ENCODE data around the gene ITGA4. TPM values are rescaled to one million over a fixed set of nuclear protein-coding genes. Genes with fewer than 3 reads are reported as not detected.

Gene ITGA4
- total RNA-seq, 2 donors from 2014 or later: 63.3 to 196 TPM

DNA sequence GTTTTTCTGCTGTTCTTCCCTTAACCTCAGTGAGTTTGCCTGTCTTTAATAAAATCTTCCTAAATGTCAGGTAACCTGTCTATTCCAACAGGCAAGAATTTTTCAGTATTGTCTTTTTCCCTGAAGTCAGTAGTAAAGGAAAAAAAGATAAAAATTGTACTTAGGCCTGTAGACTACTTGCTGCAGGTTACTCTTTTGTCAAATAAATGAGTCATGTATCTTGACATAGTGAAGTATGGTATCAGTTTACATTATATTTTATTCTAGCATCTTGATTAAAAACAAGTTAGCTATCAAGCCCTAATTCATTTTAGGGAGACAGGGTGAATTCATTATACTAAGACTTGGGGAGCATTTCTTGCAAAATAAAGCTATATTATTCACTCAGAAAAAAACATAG lies 59.8 kb downstream of the ITGA4 start:
- Mint-ChIP-seq H3K36me3 (ENCODE audit: low read depth) (peaks cover 81% of the 10 kb centered on the region), H3K27ac (peak overlapping the region; percentile 62)
- no peak for ATAC-seq (replicated peaks)

DNA sequence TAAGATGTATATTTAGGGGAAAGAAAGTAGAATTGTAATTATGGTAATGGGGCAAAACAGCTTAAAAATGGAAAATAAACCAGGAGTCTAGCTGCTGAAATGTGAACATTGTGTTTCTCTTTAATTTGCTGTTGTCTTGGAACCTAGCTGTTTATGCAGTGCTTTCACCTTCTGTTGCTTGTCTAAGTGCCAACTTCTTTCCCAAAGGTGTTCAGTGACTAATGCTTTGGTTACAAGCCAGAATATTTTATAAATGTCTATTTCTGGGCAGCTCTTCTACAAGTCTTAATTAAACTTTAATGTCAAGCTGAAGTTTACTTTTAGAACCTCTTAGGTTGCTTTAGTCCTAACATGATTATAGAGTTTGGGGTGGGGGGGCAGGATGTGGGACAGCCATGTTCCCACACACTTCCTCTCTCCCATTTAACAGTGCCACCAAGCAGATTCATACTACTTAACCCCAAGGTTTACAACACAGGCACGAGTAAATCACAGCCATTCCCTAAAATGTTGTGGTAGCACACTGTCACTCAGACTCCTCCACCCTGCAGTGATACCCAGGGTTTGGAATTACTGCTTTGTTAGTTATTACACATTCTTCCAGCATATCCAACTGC lies 60.6 kb downstream of the ITGA4 start:
- no peak overlapping the region for H3K4me3 Mint-ChIP-seq
- H3K9me3 Mint-ChIP-seq: no peaks in the 10 kb centered on the region
- H3K27me3 Mint-ChIP-seq: no peaks in the 10 kb centered on the region
- H3K27ac Mint-ChIP-seq: peak overlapping the region; percentile 53
- H3K36me3 Mint-ChIP-seq (ENCODE audit: low read depth): peaks cover 81% of the 10 kb centered on the region
- ATAC-seq (replicated peaks): peak; percentile 35
- H3K4me1 Mint-ChIP-seq: peaks cover 16% of the 10 kb centered on the region

More for the DNA sequence above, 59.8 kb downstream of the ITGA4 start:
- Mint-ChIP-seq H3K27me3 (no peaks in the 10 kb centered on the region), H3K4me3 (no peak overlapping the region), H3K9me3 (no peaks in the 10 kb centered on the region), H3K4me1 (peaks cover 16% of the 10 kb centered on the region)

DNA sequence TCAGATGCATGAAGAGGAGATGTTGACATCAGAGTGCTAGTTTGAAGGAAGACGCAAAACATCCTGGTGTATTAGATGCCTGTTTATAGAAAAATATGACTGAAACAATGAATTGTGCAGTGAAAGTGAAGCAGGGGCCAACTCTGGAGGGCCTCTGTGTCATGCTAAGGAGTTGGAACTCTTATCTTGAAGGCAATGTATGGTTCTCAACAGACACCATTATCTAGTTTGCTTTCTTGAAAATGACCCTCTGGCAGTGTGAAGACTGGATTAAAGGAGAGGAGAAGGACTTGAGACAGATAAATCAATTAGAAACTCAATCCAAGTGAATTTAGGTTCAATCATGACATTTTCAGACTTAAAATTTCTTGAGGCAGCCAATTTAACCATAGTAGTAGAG lies 63.1 kb downstream of the ITGA4 start:
- no peak for ATAC-seq (replicated peaks)
- Mint-ChIP-seq H3K36me3 (ENCODE audit: low read depth) (peaks cover 81% of the 10 kb centered on the region), H3K27ac (peak overlapping the region; percentile 27), H3K4me3 (no peak overlapping the region), H3K4me1 (peaks cover 16% of the 10 kb centered on the region), H3K27me3 (no peaks in the 10 kb centered on the region), H3K9me3 (no peaks in the 10 kb centered on the region)

DNA sequence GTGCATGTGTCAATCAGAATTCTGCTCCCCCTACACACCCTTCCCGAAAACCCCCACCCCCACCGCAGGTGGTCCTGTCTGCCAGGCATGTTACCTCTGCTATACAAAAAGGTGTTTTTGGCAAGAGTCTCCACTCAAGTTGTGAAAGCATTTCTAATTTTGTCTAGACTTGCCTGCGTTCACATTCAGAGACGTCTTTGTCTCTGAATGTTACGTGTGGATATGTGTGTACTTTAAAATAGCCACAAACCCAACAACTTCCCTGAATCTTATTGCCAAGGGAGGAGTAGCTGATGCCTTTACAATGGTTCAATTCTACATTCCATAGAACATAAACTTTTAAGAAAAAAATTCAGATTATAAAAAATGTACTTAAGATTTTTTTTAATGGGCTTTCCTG lies 66.6 kb downstream of the ITGA4 start:
- peaks cover 92% of the 10 kb centered on the region for H3K36me3 Mint-ChIP-seq (ENCODE audit: low read depth)
- H3K4me3 Mint-ChIP-seq: no peak overlapping the region
- no peaks in the 10 kb centered on the region for H3K4me1 Mint-ChIP-seq
- no peak overlapping the region for H3K27ac Mint-ChIP-seq
- no peaks in the 10 kb centered on the region for H3K27me3 Mint-ChIP-seq
- H3K9me3 Mint-ChIP-seq: no peaks in the 10 kb centered on the region
- ATAC-seq (replicated peaks): no peak

DNA sequence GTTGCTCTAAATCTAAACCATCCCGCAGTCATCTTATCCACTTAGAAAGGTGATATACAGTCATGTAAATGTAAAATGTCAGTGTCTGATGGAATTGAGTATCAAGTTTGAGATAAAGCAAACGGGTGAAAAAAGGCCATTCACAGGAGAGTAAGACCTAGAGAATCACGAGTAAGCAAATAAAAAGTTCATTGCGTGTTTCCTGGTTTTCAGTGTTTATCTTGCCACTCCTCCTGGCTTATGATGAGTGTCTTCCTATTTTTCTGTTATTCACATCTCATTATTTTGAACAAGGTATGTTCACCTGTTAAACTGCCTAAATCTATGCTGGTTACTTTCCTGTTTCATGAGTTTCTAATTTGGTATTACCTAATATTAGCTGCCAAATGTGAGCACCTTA lies 68.8 kb downstream of the ITGA4 start:
- H3K27me3 Mint-ChIP-seq: no peaks in the 10 kb centered on the region
- peak overlapping the region; percentile 6 for H3K27ac Mint-ChIP-seq
- ATAC-seq (replicated peaks): no peak
- peaks cover 93% of the 10 kb centered on the region for H3K36me3 Mint-ChIP-seq (ENCODE audit: low read depth)
- H3K4me3 Mint-ChIP-seq: no peak overlapping the region
- H3K9me3 Mint-ChIP-seq: no peaks in the 10 kb centered on the region
- no peaks in the 10 kb centered on the region for H3K4me1 Mint-ChIP-seq

DNA sequence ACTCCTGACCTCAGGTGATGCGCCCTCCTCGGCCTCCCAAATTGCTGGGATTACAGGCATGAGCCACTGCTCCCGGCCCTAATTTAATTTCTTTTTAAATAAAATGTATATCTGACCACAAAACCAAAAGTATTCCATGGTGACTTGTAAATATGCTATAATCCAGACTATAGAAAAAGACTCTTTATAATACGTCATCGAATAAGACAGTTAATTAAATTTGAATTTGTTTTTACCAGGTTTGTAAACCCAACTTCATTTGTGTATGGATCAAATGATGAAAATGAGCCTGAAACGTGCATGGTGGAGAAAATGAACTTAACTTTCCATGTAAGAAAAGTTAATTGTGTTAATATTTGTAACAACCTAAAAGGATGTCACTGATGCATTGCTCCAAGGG lies 69.9 kb downstream of the ITGA4 start:
- no peak for ATAC-seq (replicated peaks)
- peaks cover 95% of the 10 kb centered on the region for H3K36me3 Mint-ChIP-seq (ENCODE audit: low read depth)
- no peaks in the 10 kb centered on the region for H3K27me3 Mint-ChIP-seq
- no peaks in the 10 kb centered on the region for H3K9me3 Mint-ChIP-seq
- no peaks in the 10 kb centered on the region for H3K4me1 Mint-ChIP-seq
- no peak overlapping the region for H3K4me3 Mint-ChIP-seq
- no peak overlapping the region for H3K27ac Mint-ChIP-seq

DNA sequence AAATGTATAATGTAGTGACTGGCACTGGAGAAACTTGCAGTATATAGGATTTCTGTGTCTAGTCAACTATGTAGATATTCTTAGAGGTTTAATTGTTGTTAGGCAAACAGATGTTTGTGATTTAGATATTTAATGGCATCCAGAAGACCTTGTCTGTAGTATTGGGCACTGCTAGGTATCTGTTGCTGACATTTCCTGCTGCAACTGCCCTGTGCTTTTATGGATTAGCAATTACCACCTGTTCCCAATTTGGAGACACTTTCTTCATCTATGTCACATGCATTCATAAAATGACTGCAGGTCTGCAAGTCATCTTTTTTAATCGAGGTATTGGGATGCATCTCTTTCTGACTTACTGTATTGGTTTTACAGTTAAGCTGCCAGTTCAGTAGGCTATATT lies 71.3 kb downstream of the ITGA4 start:
- Mint-ChIP-seq H3K4me1 (no peaks in the 10 kb centered on the region), H3K9me3 (no peaks in the 10 kb centered on the region), H3K4me3 (no peak overlapping the region), H3K36me3 (ENCODE audit: low read depth) (peaks cover 95% of the 10 kb centered on the region), H3K27me3 (no peaks in the 10 kb centered on the region), H3K27ac (no peak overlapping the region)
- ATAC-seq (replicated peaks): no peak

DNA sequence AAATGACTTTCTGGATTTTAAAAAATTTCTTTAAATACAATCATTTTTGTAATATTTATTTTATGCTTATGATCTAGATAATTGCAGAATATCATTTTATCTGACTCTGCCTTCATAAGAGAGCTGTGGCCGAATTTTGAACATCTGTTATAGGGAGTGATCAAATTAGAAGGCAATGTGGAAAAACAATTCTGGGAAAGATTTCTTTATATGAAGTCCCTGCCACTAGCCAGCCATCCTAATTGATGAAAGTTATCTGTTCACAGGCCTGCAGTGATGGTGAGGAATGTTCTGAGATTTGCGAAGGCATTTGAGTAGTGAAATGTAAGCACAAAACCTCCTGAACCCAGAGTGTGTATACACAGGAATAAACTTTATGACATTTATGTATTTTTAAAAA lies 79.5 kb downstream of the ITGA4 start:
- Mint-ChIP-seq H3K27me3 (no peaks in the 10 kb centered on the region), H3K36me3 (ENCODE audit: low read depth) (peaks cover 90% of the 10 kb centered on the region), H3K9me3 (no peaks in the 10 kb centered on the region), H3K4me3 (no peak overlapping the region), H3K27ac (no peak overlapping the region), H3K4me1 (no peaks in the 10 kb centered on the region)
- no peak for ATAC-seq (replicated peaks)

DNA sequence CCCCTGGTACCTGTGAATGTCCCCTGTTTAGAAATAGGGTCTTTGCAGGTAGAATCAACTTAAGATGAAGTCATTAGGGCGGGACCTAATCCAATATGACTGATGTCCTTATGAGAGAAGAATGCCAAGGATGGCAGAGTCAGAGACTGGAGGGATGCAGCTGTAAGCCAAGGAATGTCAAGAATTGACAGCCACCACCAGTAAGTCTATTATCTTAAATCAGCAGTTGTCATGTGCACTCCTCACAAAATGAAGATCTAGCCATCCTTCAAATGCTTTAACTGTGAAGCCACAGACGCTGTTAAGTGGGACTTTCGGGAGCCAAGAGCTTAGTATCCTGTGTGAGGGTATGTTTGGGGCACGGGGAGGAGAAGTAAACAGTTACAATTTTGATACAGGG lies 83.2 kb downstream of the ITGA4 start:
- Mint-ChIP-seq H3K36me3 (ENCODE audit: low read depth) (peaks cover 53% of the 10 kb centered on the region), H3K4me3 (no peak overlapping the region), H3K27me3 (no peaks in the 10 kb centered on the region), H3K27ac (no peak overlapping the region), H3K4me1 (no peaks in the 10 kb centered on the region), H3K9me3 (no peaks in the 10 kb centered on the region)
- ATAC-seq (replicated peaks): no peak

DNA sequence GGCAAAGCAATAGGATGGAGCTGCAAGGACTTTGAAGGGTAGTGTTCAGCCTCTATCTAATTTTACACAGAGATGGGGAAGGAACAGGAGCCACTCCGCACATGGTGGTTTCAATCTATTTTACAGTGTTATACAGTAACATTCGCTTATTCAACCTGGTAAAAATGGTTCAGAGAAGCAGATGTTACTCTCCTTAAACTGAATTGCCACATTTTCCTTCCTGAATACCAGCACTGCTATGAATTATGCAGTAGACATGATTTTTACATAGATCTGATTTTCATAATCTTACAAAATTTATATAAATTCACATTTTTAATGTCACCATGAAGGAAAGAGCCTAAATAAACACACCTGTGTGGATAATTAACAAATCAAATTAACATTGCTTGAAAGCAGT lies 85.0 kb downstream of the ITGA4 start:
- no peak overlapping the region for H3K27ac Mint-ChIP-seq
- H3K9me3 Mint-ChIP-seq: peaks cover 4% of the 10 kb centered on the region
- ATAC-seq (replicated peaks): no peak
- no peak overlapping the region for H3K4me3 Mint-ChIP-seq
- H3K27me3 Mint-ChIP-seq: no peaks in the 10 kb centered on the region
- peaks cover 36% of the 10 kb centered on the region for H3K36me3 Mint-ChIP-seq (ENCODE audit: low read depth)
- no peaks in the 10 kb centered on the region for H3K4me1 Mint-ChIP-seq

DNA sequence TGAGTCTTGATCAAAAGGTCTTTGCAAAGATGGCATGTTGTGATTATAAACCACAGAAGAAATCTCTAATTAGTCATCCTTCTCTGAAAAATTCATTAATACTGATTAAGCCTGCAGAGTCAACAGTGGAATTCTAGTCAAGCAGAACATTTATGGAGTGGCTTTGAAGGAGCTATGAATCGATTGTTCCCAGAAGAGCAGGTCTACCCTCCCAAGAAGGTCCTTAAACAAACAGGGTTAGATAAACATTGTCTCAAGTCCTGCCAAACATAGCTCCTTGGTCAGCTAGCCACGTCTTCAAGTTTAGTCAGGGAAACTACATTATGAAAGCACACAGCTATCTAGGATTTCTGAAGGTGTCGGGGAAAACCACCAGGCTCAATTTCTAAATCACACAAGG lies 88.9 kb downstream of the ITGA4 start:
- no peaks in the 10 kb centered on the region for H3K27me3 Mint-ChIP-seq
- ATAC-seq (replicated peaks): no peak
- H3K36me3 Mint-ChIP-seq (ENCODE audit: low read depth): no peaks in the 10 kb centered on the region
- H3K4me3 Mint-ChIP-seq: no peak overlapping the region
- H3K27ac Mint-ChIP-seq: no peak overlapping the region
- H3K9me3 Mint-ChIP-seq: peaks cover 4% of the 10 kb centered on the region
- no peaks in the 10 kb centered on the region for H3K4me1 Mint-ChIP-seq

DNA sequence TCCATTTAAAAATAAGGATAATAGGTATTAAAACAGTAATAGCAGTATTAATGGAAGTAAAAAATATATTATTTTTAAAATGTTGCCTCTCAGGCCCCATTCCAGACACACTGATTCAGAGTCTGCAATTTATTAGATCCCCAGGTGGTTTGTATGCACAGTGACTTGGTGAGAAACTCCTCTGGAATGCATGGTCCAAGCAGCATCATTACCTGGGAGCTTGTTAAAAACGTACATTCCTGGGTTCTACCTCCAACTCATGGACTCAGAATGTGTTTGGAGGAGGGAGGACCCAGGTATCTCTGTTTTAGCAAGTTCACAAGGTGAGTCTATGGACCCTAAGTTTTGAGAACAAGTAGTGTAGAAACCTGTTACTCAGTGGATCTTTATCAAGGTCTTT lies 95.6 kb downstream of the ITGA4 start:
- H3K36me3 Mint-ChIP-seq (ENCODE audit: low read depth): no peaks in the 10 kb centered on the region
- H3K27ac Mint-ChIP-seq: no peak overlapping the region
- ATAC-seq (replicated peaks): no peak
- no peaks in the 10 kb centered on the region for H3K4me1 Mint-ChIP-seq
- H3K4me3 Mint-ChIP-seq: no peak overlapping the region
- H3K9me3 Mint-ChIP-seq: no peaks in the 10 kb centered on the region
- H3K27me3 Mint-ChIP-seq: no peaks in the 10 kb centered on the region

DNA sequence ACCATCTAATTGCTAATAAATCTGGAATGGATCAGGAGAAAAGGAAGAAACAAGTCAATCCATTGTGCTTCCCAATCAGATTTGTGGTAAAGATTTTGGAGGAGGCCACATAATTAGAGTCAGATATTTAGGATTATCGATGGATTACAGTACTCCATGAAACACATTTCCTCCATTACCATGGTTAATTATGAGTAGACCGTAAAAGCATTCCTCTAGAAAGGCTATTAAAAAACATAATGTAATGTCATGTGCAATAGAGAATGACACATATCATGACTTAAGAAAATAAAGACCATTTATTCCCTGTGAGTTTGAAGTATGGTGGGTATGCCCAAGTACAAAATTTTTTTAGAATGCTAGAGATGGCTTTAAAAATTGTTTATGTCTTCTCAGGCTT lies 96.1 kb downstream of the ITGA4 start:
- no peak for ATAC-seq (replicated peaks)
- no peaks in the 10 kb centered on the region for H3K27me3 Mint-ChIP-seq

DNA sequence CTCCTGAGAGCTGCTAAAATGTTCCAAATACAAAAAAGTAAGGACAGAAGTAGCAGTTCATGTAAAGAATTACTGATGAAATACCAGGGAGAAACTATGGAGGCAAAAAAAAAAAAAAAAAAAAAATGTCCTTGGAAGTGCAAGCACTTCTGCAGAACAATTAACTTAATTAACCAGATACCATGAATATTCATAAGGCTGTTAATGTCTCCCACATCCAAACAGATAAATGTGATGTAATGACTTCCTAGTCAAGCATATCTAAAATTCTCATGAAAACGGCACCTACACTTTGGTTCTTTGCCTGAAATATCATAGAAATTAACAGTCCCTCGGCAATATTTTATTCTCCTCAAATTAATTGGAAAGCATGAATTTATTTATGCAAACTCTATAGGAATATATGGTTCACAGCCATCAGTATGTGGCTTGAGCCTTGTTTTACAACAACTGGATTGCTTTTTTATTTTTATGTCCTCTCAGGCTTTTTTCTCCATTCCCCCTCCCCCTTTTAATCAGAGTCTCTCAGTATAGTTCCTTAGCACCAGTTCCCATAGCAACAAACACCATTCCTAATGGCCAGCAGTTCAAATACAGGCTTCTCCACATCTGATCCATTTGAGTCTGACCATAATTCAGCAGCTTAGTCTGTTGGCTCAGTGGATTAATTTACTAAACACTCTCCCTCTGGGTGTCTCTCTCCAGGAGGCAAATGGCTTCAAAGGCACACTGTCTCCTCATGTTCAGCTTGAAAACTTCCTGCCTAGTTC lies 97.1 kb downstream of the ITGA4 start:
- Mint-ChIP-seq H3K27ac (no peak overlapping the region), H3K27me3 (no peaks in the 10 kb centered on the region), H3K4me1 (no peaks in the 10 kb centered on the region), H3K9me3 (no peaks in the 10 kb centered on the region), H3K36me3 (ENCODE audit: low read depth) (no peaks in the 10 kb centered on the region), H3K4me3 (no peak overlapping the region)
- no peak for ATAC-seq (replicated peaks)

More for the DNA sequence above, 96.1 kb downstream of the ITGA4 start:
- no peak overlapping the region for H3K4me3 Mint-ChIP-seq
- no peak overlapping the region for H3K27ac Mint-ChIP-seq
- no peaks in the 10 kb centered on the region for H3K4me1 Mint-ChIP-seq
- no peaks in the 10 kb centered on the region for H3K9me3 Mint-ChIP-seq
- no peaks in the 10 kb centered on the region for H3K36me3 Mint-ChIP-seq (ENCODE audit: low read depth)

DNA sequence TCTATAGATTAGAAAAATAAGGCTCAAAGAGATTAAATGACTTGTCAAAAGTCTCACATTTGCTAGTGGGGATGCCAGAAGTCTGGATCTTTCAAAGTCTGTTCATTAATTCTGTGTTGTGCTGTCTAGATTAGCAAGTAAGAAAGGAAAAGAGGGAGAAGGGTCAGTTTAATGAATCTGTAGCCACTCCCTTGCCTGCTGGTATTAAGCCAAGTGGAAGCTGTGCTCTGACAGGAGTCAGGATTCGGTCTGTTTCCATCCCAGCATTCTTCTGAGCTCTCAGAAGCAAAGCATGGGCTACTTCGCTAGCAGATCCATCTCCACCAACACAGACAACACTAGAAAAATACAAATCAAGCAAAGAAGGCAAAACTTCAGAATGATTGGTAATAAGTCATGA lies 101.2 kb downstream of the ITGA4 start:
- no peak overlapping the region for H3K27ac Mint-ChIP-seq
- no peak for ATAC-seq (replicated peaks)
- no peaks in the 10 kb centered on the region for H3K4me1 Mint-ChIP-seq
- H3K36me3 Mint-ChIP-seq (ENCODE audit: low read depth): no peaks in the 10 kb centered on the region
- no peaks in the 10 kb centered on the region for H3K27me3 Mint-ChIP-seq
- H3K4me3 Mint-ChIP-seq: no peak overlapping the region
- no peaks in the 10 kb centered on the region for H3K9me3 Mint-ChIP-seq

Data from activated T-helper 17 cell treated with anti-CD3 and anti-CD28 coated beads, Interleukin-2, amount 50 U/mL, for 72 hours (primary cell).